ENCODE measurements around the gene ATG2A. TPM values are rescaled to one million over a fixed set of nuclear protein-coding genes. Genes with fewer than 3 reads are reported as not detected.

The ATG2A gene
- total RNA-seq, 4 donors from 2014 or later = 73.8 to 118 (median 91.2) TPM

GRCh38 chr11:64883575-64883974 lies 33.4 kb downstream of the ATG2A start:
- intact Hi-C loops (cut with DNase I; ENCODE audit: low total_unique reads) = no loop called here
- no peak overlapping the region for H3K4me3 ChIP-seq (ENCODE audit: low read depth, poor library complexity, severe bottlenecking)
- WGBS, 2 donors = 62 to 80% methylated on average over 2 to 5 of the region's 5 CpGs
- DNase-seq (ENCODE audit: low spot score in 2 of 2) = no peak
- no peak for TF ChIP-seq POLR2A (IDR thresholded peaks at IDR 0.05)
- no peak for TF ChIP-seq CTCF (IDR thresholded peaks at IDR 0.05)

DNA sequence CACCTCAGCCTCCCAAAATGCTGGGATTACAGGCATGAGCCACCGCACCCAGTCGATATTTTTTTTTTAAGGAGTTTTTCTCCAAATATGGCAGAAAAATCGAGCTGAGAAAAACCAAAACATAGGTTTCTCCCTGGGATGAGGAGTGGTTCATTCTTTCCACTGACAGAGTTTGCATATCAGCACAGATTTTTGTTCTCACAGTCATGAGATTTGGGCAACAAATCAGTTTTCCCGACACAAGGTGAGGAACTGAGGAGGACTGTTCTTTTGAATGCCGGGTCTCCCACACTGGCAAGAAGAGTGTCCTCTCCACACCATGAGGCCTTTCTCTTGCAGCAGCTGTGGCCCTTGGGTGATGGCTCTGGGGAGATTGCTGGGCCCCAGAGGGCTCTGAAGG lies 34.8 kb downstream of the ATG2A start:
- intact Hi-C loops (cut with DNase I; ENCODE audit: low total_unique reads) = no loop called here
- no peak overlapping the region for H3K4me3 ChIP-seq (ENCODE audit: low read depth, poor library complexity, severe bottlenecking)
- no peak for TF ChIP-seq POLR2A (IDR thresholded peaks at IDR 0.05)
- no peak for TF ChIP-seq CTCF (IDR thresholded peaks at IDR 0.05)
- no peak for DNase-seq (ENCODE audit: low spot score in 2 of 2)
- WGBS, 2 donors = 70 to 72% methylated on average over 5 of the region's 5 CpGs

GRCh38 chr11:64881476-64881875 lies 35.5 kb downstream of the ATG2A start:
- intact Hi-C loops (cut with DNase I; ENCODE audit: low total_unique reads) = no loop called here
- no peak for TF ChIP-seq POLR2A (IDR thresholded peaks at IDR 0.05)
- TF ChIP-seq CTCF (IDR thresholded peaks at IDR 0.05) = no peak
- DNase-seq (ENCODE audit: low spot score in 2 of 2) = no peak
- 59 to 60% methylated on average over 8 of the region's 8 CpGs for WGBS, 2 donors
- no peak overlapping the region for H3K4me3 ChIP-seq (ENCODE audit: low read depth, poor library complexity, severe bottlenecking)

GRCh38 chr11:64880240-64881001 lies 36.6 kb downstream of the ATG2A start:
- no peak overlapping the region for H3K4me3 ChIP-seq (ENCODE audit: low read depth, poor library complexity, severe bottlenecking)
- DNase-seq (ENCODE audit: low spot score in 2 of 2) = peak in 1 of 2 donors; percentile 89
- intact Hi-C loops (cut with DNase I; ENCODE audit: low total_unique reads) = no loop called here

GRCh38 chr11:64879244-64879900 lies 37.6 kb downstream of the ATG2A start:
- intact Hi-C loops (cut with DNase I; ENCODE audit: low total_unique reads) = no loop called here
- no peak for TF ChIP-seq CTCF (IDR thresholded peaks at IDR 0.05)
- TF ChIP-seq POLR2A (IDR thresholded peaks at IDR 0.05) = no peak
- 20 to 22% methylated on average over 16 of the region's 16 CpGs for WGBS, 2 donors
- DNase-seq (ENCODE audit: low spot score in 2 of 2) = peak in 1 of 2 donors; percentile 88
- H3K4me3 ChIP-seq (ENCODE audit: low read depth, poor library complexity, severe bottlenecking) = peak overlapping the region; percentile 47

More at GRCh38 chr11:64880240-64881001, 36.6 kb downstream of the ATG2A start:
- TF ChIP-seq POLR2A (IDR thresholded peaks at IDR 0.05) = no peak
- no peak for TF ChIP-seq CTCF (IDR thresholded peaks at IDR 0.05)
- 64 to 70% methylated on average over 12 to 14 of the region's 14 CpGs for WGBS, 2 donors
